Mononuclear cell (primary cell): ENCODE results near the gene ANKRD28. TPM values are rescaled to one million over a fixed set of nuclear protein-coding genes. Genes with fewer than 3 reads are reported as not detected.
"Not testable (repeated sequence)": the region's sequence is repeated elsewhere in the genome, so short reads cannot be mapped to it uniquely, and the experiment has no call there.

Experiments
- H3K27me3 ChIP-seq: 2 replicates; pipeline ENCODE4 v1.6.0; 2011; ENCODE audit warnings: low read length, control low read depth; ENCODE audit not compliant: insufficient read depth
- H3K4me1 ChIP-seq: 2 replicates; pipeline ENCODE4 v1.5.1; 2011; ENCODE audit warnings: mild to moderate bottlenecking, low read length, control low read depth; ENCODE audit not compliant: insufficient read depth
- H3K4me3 ChIP-seq: 2 replicates; pipeline ENCODE4 v1.5.1; 2011; ENCODE audit warnings: mild to moderate bottlenecking, low read length, moderate library complexity
- H3K9me3 ChIP-seq: 2 replicates; pipeline ENCODE4 v1.5.1; 2011; ENCODE audit warnings: low read depth, mild to moderate bottlenecking, control low read depth, low read length
- total RNA-seq: library from RNA; depleted of rRNA; stranded (reverse); fragments of >200 nt; gene quantifications from one replicate; pipeline ENCODE4 v1.2.3, GENCODE V29; 2012

Gene ANKRD28
- total RNA-seq, 1 donor: 82.3 TPM

- no peak overlapping the region for H3K4me3 ChIP-seq
- H3K4me1 ChIP-seq: peaks cover 7% of the 10 kb centered on the region
- no peaks in the 10 kb centered on the region for H3K9me3 ChIP-seq
- H3K27me3 ChIP-seq: no peaks in the 10 kb centered on the region
Observed at GRCh38 chr3:15769256-15769915, 28.4 kb downstream of the ANKRD28 start.

DNA sequence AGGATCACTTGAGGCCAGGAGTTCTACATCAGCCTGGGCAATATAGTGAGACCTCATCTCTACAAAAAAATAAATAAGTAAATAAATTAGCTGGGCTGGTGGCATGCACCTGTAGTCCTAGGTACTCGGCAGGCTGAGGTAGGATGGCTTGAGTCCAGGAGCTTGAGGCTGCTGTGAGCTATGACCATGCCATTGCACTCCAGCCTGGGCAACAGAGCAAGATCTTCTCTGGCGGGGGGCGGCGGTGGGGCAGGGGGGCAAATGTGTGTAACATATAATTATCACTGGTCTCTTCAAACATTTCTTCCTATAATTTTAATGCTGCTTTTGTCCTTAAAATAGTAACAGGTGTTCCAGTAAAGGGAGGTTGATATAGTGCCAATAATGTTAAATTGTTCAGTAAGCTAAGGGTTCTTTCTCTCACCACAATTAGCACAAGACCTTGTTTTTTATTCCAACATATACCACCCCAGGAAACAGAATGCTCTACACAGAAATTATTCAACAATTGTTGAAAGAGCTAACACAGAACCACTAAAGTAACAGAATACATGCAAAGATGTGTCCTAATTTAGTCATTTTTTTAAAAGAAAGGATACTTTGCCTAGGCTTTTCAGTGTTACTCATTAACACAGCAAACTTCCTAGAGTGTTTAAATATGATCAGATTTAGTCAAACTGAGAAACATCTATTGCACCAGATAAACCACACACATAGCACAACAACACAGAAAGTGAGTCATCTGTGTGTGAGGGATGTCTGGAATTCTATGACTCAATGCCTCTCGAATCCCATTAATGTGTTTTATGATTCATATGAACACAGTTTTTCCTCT, 29.1 kb downstream of the ANKRD28 start:
- H3K4me1 ChIP-seq: peaks cover 7% of the 10 kb centered on the region
- no peaks in the 10 kb centered on the region for H3K27me3 ChIP-seq
- H3K4me3 ChIP-seq: no peak overlapping the region
- no peaks in the 10 kb centered on the region for H3K9me3 ChIP-seq

DNA sequence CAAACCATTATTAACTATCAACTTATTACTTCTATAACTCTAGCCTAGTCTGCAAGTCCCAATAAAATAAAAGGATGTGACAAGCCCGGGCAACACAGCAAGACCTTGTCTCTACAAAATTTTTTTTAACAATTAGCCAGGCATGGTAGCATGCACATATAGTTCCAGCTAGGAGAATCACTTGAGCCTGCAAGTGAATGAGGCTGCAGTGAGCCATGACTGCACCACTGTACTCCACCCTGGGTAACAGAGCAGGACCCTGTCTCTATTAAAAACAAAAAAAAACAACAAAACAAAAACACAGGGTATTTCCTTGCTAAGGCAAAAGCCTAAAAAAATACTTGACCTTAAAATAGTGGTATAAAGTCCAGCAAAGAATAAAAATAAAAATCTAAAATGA, 31.4 kb downstream of the ANKRD28 start:
- no peaks in the 10 kb centered on the region for H3K27me3 ChIP-seq
- peaks cover 7% of the 10 kb centered on the region for H3K4me1 ChIP-seq
- no peak overlapping the region for H3K4me3 ChIP-seq
- no peaks in the 10 kb centered on the region for H3K9me3 ChIP-seq

DNA sequence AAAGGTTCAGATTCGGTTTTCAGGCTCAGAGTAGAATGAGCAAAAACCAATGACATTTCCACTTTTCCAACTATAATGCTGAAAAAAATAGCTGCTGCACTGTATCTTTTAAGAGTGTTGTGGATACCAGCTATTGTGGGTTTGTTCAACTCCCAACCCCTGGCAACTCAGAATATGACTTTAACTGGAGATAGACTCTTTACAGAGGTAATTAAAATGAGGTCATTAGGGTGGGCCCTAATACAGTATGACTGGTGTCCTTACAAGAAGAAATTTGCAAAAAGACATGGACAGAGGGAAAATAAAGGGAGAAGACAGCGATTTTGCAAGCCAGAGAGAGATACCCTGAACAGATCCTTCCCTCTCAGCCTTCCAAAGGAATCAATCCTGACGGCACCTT, 39.5 kb downstream of the ANKRD28 start:
- Histone ChIP-seq H3K9me3 (no peaks in the 10 kb centered on the region), H3K4me1 (no peaks in the 10 kb centered on the region), H3K27me3 (no peaks in the 10 kb centered on the region), H3K4me3 (no peak overlapping the region)

DNA sequence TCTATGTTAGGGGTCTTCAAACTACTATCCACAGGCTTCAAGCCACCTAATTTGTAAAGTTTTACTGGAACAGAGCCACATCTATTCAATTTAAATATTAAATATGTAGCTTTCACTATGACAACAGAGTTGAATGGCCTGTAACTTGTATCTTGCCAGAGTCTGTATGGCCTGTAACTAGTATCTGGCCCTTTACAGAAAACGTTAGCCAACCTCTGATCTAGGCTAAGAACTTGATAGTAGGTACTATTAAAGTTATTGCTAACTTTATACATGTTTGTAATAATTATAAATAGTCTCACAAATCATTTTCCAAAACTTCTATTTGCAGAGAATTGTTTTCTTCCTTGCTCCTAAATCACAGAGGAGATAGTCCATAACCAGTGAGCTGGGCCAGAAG, 40.0 kb downstream of the ANKRD28 start:
- Histone ChIP-seq H3K4me3 (no peak overlapping the region), H3K27me3 (no peaks in the 10 kb centered on the region), H3K4me1 (no peaks in the 10 kb centered on the region), H3K9me3 (no peaks in the 10 kb centered on the region)

DNA sequence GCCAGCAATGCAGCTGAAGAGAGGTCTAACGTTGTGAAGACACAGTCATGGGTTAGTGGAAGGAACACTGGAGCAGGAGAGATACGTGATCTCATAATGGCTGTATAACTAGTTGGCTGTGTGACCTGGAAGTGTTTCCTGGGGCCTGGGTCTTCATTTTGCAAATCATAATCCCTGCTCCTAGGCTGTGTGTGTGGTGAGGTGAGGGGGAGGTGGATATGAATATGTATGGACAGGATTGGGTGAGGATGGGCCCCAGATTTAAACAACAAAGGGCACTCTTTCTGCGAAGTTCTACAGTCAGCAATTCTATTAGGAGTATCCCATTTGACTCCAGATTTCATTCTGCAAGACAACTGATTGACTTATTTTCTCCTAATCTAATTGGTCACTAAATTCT, 41.3 kb downstream of the ANKRD28 start:
- Histone ChIP-seq H3K9me3 (no peaks in the 10 kb centered on the region), H3K27me3 (no peaks in the 10 kb centered on the region), H3K4me1 (no peaks in the 10 kb centered on the region), H3K4me3 (no peak overlapping the region)

DNA sequence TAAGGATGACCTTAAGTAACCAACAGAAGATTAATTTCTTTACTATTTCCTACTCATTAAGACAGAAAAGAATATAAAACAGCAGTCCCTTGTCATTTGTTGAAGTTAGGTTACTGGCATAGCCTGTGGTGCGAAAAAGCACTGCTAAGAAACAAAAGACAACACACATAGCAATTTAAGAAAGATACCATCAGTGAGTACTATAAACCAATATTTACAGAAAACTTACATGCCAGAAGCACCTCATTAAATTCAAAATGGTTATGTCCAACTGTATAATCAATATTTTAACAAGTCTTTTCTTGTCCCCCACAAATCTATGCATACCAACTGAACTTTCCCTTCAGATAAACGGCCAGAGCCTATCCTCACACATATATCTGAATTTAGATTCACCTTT, 42.0 kb downstream of the ANKRD28 start:
- Histone ChIP-seq H3K4me1 (no peaks in the 10 kb centered on the region), H3K9me3 (no peaks in the 10 kb centered on the region), H3K27me3 (no peaks in the 10 kb centered on the region), H3K4me3 (no peak overlapping the region)

- no peak overlapping the region for H3K4me3 ChIP-seq
- no peaks in the 10 kb centered on the region for H3K27me3 ChIP-seq
- H3K9me3 ChIP-seq: no peaks in the 10 kb centered on the region
- H3K4me1 ChIP-seq: no peaks in the 10 kb centered on the region
Observed at GRCh38 chr3:15755181-15755580, 42.6 kb downstream of the ANKRD28 start.

DNA sequence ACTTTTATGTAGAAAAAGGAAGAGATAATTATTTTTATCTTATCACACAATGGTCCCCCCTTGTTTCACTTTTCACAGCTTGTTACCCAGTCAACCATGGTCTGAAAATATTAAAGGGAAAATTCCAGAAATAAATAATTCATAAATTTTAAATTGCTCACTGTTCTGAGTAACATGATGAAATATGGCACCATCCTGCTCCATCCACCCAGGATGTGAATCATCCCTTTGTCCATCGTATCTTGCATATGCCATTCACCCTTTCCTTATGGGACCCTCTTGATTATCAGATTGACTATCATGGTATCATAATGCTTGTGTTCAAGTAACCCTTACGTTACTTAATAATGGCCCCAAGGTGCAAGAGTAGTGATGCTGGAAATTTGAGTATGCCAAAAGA, 43.7 kb downstream of the ANKRD28 start:
- no peaks in the 10 kb centered on the region for H3K4me1 ChIP-seq
- H3K27me3 ChIP-seq: no peaks in the 10 kb centered on the region
- H3K4me3 ChIP-seq: no peak overlapping the region
- no peaks in the 10 kb centered on the region for H3K9me3 ChIP-seq

GRCh38 chr3:15753056-15753710, 44.6 kb downstream of the ANKRD28 start:
- no peaks in the 10 kb centered on the region for H3K27me3 ChIP-seq
- no peak overlapping the region for H3K4me3 ChIP-seq
- no peaks in the 10 kb centered on the region for H3K9me3 ChIP-seq
- H3K4me1 ChIP-seq: no peaks in the 10 kb centered on the region

DNA sequence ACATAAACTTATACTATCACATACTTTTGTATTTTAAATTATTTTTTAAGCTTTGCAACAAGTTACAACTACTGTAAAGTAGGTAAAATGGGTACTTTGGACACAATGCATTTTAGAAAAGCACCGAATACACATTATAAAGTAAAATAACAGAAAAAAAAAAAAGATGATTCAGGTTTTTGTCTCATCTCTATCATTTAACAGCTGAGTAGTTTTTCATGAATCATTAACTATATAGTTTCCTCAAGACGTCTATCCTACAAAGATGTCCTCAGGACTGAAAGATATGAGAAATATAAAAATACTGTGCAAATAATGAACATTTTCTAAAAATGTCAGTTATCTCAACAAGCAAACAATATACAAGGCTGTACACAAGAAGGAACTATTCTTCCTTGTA, 46.9 kb downstream of the ANKRD28 start:
- Histone ChIP-seq H3K27me3 (no peaks in the 10 kb centered on the region), H3K4me3 (no peak overlapping the region), H3K9me3 (no peaks in the 10 kb centered on the region), H3K4me1 (no peaks in the 10 kb centered on the region)

DNA sequence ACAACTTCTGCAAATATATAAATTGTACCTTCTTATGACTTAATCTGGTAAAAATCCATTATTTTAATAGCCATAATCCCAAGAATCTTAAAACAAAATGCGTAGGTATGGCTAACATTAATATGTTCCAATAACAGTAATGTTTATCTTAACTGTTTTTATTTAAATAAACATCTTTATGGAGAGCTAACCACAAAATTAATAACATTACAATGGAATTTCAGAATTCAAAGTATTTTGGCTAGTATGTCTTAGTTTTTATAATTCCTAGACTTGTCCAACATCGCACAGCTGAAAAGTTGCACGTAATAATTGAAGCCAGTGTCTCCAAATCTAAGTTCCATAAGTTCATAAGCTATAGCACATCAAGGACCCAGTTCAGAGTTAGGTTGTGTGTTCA, 47.6 kb downstream of the ANKRD28 start:
- no peaks in the 10 kb centered on the region for H3K4me1 ChIP-seq
- no peaks in the 10 kb centered on the region for H3K27me3 ChIP-seq
- H3K4me3 ChIP-seq: no peak overlapping the region
- no peaks in the 10 kb centered on the region for H3K9me3 ChIP-seq

DNA sequence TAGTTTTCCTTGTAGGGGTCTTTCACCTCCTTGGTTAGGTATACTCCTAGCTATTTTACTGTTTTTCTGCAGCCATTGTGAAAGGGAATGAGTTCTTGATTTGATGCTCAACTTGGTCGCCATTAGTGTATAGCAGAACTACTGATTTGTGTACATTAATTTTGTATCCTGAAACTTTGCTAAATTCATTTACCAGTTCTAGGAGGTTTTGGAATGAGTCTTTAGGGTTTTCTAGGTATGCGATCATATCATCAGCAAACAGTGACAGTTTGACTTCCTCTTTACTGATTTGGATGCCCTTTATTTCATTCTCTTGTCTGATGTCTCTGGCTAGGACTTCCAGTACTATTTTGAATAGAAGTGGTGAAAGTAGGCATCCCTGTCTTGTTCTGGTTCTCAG, 51.9 kb downstream of the ANKRD28 start:
- not testable (repeated sequence) for H3K4me1 ChIP-seq, H3K27me3 ChIP-seq, H3K4me3 ChIP-seq, H3K9me3 ChIP-seq

DNA sequence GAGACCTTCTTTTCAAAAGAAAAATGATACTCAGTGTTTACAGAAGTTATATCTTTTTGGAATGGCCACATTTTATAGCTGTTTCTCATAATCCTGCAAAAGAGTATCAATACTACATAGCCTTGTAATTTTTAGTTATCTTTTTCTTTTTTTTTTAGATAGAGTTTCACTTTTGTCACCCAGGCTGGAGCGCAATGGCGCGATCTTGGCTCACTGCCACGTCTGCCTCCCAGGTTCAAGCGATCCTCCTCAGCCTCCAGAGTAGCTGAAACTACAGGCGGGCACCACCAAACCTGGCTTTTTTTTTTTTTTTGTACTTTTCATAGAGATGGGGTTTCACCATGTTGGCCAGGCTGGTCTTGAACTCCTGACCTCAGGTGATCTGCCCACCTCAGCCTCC, 53.6 kb downstream of the ANKRD28 start:
- Histone ChIP-seq H3K9me3 (peaks cover 9% of the 10 kb centered on the region), H3K4me1 (no peaks in the 10 kb centered on the region), H3K4me3 (no peak overlapping the region), H3K27me3 (no peaks in the 10 kb centered on the region)

GRCh38 chr3:15743587-15744009, 54.2 kb downstream of the ANKRD28 start:
- no peaks in the 10 kb centered on the region for H3K4me1 ChIP-seq
- no peaks in the 10 kb centered on the region for H3K27me3 ChIP-seq
- H3K4me3 ChIP-seq: no peak overlapping the region
- peaks cover 14% of the 10 kb centered on the region for H3K9me3 ChIP-seq
